GM12878 (cell line): ENCODE results near the gene AP2B1. TPM values are rescaled to one million over a fixed set of nuclear protein-coding genes. Genes with fewer than 3 reads are reported as not detected.

ENCODE experiments used
- ATF3 ChIP-seq: IDR thresholded peaks from 2 replicates; pipeline ENCODE4 v1.6.1; 2011; ENCODE audit warnings: low read depth, mild to moderate bottlenecking, low read length, moderate library complexity, borderline replicate concordance; ENCODE audit errors: extremely low read depth
- ATF7 ChIP-seq: fragments of 450-650 bp; IDR thresholded peaks from 2 replicates; pipeline ENCODE4 v1.6.1; 2016; ENCODE audit warnings: low read depth, mild to moderate bottlenecking
- CUX1 ChIP-seq: IDR thresholded peaks from 2 replicates; pipeline ENCODE4 v1.6.1; 2012; ENCODE audit warnings: improper control_type of control experiment, low read depth, low read length; ENCODE audit not compliant: insufficient replicate concordance
- E2F4 ChIP-seq: IDR thresholded peaks from 2 replicates; pipeline ENCODE4 v1.6.1; 2012; ENCODE audit warnings: low read depth, low read length, improper control_type of control experiment
- EP300 ChIP-seq, 2 experiments: fragments of 150-350 bp in 1 of 2; IDR thresholded peaks; 2 replicates each; pipeline ENCODE4 v1.6.1; 2011 to 2012; ENCODE audit warnings: low read depth in 2 of 2, low read length in 2 of 2, borderline replicate concordance in 1 of 2, improper control_type of control experiment in 1 of 2, inconsistent platforms in 1 of 2; ENCODE audit not compliant: control insufficient read depth in 1 of 2
- IKZF1 ChIP-seq: fragments of 450-650 bp; conservative IDR thresholded peaks from 2 replicates; pipeline ENCODE4 v1.6.1; 2017; ENCODE audit warnings: antibody characterized with exemption, mild to moderate bottlenecking
- IRF5 ChIP-seq: fragments of 450-650 bp; IDR thresholded peaks from 2 replicates; pipeline ENCODE4 v1.6.1; 2017; ENCODE audit warnings: borderline replicate concordance
- NFIC ChIP-seq: IDR thresholded peaks from 2 replicates; pipeline ENCODE4 v1.6.1; 2012; ENCODE audit warnings: low read depth, mild to moderate bottlenecking, inconsistent platforms, low read length, moderate library complexity
- NFYA ChIP-seq: IDR thresholded peaks from 2 replicates; pipeline ENCODE4 v1.6.1; 2011; ENCODE audit warnings: low read depth, mild to moderate bottlenecking, low read length, improper control_type of control experiment, borderline replicate concordance
- NFYB ChIP-seq: IDR thresholded peaks from 2 replicates; pipeline ENCODE4 v1.6.1; 2011; ENCODE audit warnings: low read depth, mild to moderate bottlenecking, low read length, improper control_type of control experiment, moderate library complexity; ENCODE audit not compliant: insufficient read depth
- PML ChIP-seq: IDR thresholded peaks from 2 replicates; pipeline ENCODE4 v1.6.1; 2012; ENCODE audit warnings: low read length, inconsistent platforms
- POLR2A ChIP-seq: IDR thresholded peaks from 2 replicates; pipeline ENCODE4 v1.6.1; 2011; ENCODE audit warnings: low read depth, mild to moderate bottlenecking, low read length
- RAD21 ChIP-seq: IDR thresholded peaks from 2 replicates; pipeline ENCODE4 v1.6.1; 2011; ENCODE audit warnings: mild to moderate bottlenecking, low read depth, low read length, moderate library complexity; ENCODE audit not compliant: insufficient read depth
- RB1 ChIP-seq: fragments of 450-650 bp; formaldehyde crosslinking; IDR thresholded peaks from 2 replicates; pipeline ENCODE4 v1.6.1; 2017; ENCODE audit warnings: mild to moderate bottlenecking, borderline replicate concordance
- SIN3A ChIP-seq: IDR thresholded peaks from 2 replicates; pipeline ENCODE4 v1.6.1; 2012; ENCODE audit warnings: low read depth, low read length, improper control_type of control experiment
- SMARCA5 ChIP-seq: fragments of 450-650 bp; IDR thresholded peaks from 2 replicates; pipeline ENCODE4 v1.6.1; 2017; ENCODE audit warnings: mild to moderate bottlenecking
- SRF ChIP-seq, 2 experiments: IDR thresholded peaks; 2 replicates each; pipeline ENCODE4 v1.6.1; 2011; ENCODE audit warnings: low read depth in 2 of 2, low read length in 2 of 2, mild to moderate bottlenecking in 1 of 2, moderate library complexity in 1 of 2
- TCF3 ChIP-seq: IDR thresholded peaks from 2 replicates; pipeline ENCODE4 v1.6.1; 2012; ENCODE audit warnings: low read depth, mild to moderate bottlenecking, low read length, borderline replicate concordance; ENCODE audit not compliant: insufficient read depth
- ZNF384 ChIP-seq: IDR thresholded peaks from 2 replicates; pipeline ENCODE4 v1.6.1; 2012; ENCODE audit warnings: low read depth, mild to moderate bottlenecking, low read length, improper control_type of control experiment, borderline replicate concordance
- polyA plus RNA-seq, 11 experiments: library from polyadenylated mRNA; depleted of rRNA in 4 of 11; unstranded in 6 of 11; stranded (reverse) in 5 of 11; fragments of >200 nt; fragmentation: Nextera tagmentation in 4 of 11; fragmentation: Illumina TruSeq in 1 of 11; extraction: Ambion mirVana in 4 of 11; extraction: Trizol in 1 of 11; gene quantifications; 1 replicate in 1 of 11; 2 replicates in 10 of 11; pipeline versions ENCODE4 v1.2.1 to v1.2.3, GENCODE V29; 2011 to 2016; ENCODE audit warnings: inconsistent platforms in 2 of 11, missing spikeins in 2 of 11, low read depth in 1 of 11
- total RNA-seq, 4 experiments: library from RNA; depleted of rRNA in 3 of 4; stranded (reverse); fragments of >200 nt in 3 of 4; fragmentation: Illumina TruSeq in 1 of 4; extraction: Trizol in 1 of 4; gene quantifications; 2 replicates each; pipeline versions ENCODE4 v1.2.1 to v1.2.3, GENCODE V29; 2013 to 2021

The AP2B1 gene
- total and polyA plus RNA-seq, 10 of the 15 experiments (the other 5 are each of a cell fraction or from before 2014, with no cell fraction given) = 18.6 to 112 (median 53.9) TPM

GRCh38 chr17:35537601-35538141 lies 49.5 kb upstream of the AP2B1 start, which contains the start of gene SLFN12L (continued):
- TF ChIP-seq IRF5 (no peak), RAD21 (no peak), SRF (IDR thresholded peaks at IDR 0.05; ENCODE audit: low read depth in 2 of 2, low read length in 2 of 2) (no peak), E2F4 (peak; percentile 67), RB1 (peak; percentile 68; the same call in 1 of the 2 replicates), NFIC (peak; percentile 53; the same call in 1 of the 2 replicates), IKZF1 (peak; percentile 54), ZNF384 (no peak), ATF7 (0 out of 2 replicates have a peak, but pooled peaks have one; percentile 15), POLR2A (0 out of 2 replicates have a peak, but pooled peaks have one; percentile 33), NFYA (no peak), NFYB (no peak), SIN3A (peak; percentile 63; the same call in 1 of the 2 replicates), PML (no peak), CUX1 (peak; percentile 34), ATF3 (no peak), EP300 (IDR thresholded peaks at IDR 0.05; ENCODE audit: borderline replicate concordance in 1 of 2, control insufficient read depth in 1 of 2, low read depth in 2 of 2, low read length in 2 of 2) (peak in 1 of 2 experiments; percentile 38; a peak in 1 of 4 replicates), SMARCA5 (no peak), TCF3 (no peak)
